ENCODE data around the gene TRMT1.

- no peak for TF ChIP-seq CTCF (conservative IDR thresholded peaks at IDR 0.05 in 1 of 2, IDR thresholded peaks at IDR 0.05 in 1 of 2; ENCODE audit: low read depth in 1 of 2, low read length in 2 of 2)
- no peak for TF ChIP-seq EZH2 (IDR thresholded peaks at IDR 0.05; ENCODE audit: low read length, missing control alignments)
Measured at GRCh38 chr19:13097033-13097462, 19.5 kb downstream of the TRMT1 start.

All from fibroblast of lung (primary cell).